MM.1S (cell line): Measurements from ENCODE around the gene ANKRD13B.

Experiments
- EZH2 ChIP-seq: fragments of 300-600 bp; sonication (generic); optimal IDR thresholded peaks from 2 replicates; pipeline ENCODE3; 2017; ENCODE audit warnings: low read depth, mild to moderate bottlenecking, antibody characterized with exemption, low read length, mixed read lengths
- EZH2phosphoT487 ChIP-seq: fragments of 300-600 bp; sonication (generic); IDR thresholded peaks from 2 replicates; pipeline ENCODE4 v1.6.1; 2018; ENCODE audit warnings: antibody characterized with exemption, low read length
- TF ChIP-seq, protein P1 (sequence below): fragments of 300-600 bp; sonication (generic); IDR thresholded peaks from 2 replicates; pipeline ENCODE4 v1.5.1; 2016; ENCODE audit warnings: antibody characterized with exemption, low read length, mixed read lengths

GRCh38 chr17:29588017-29588561 lies 4.8 kb upstream of the ANKRD13B start:
- TF ChIP-seq, protein P1, sequence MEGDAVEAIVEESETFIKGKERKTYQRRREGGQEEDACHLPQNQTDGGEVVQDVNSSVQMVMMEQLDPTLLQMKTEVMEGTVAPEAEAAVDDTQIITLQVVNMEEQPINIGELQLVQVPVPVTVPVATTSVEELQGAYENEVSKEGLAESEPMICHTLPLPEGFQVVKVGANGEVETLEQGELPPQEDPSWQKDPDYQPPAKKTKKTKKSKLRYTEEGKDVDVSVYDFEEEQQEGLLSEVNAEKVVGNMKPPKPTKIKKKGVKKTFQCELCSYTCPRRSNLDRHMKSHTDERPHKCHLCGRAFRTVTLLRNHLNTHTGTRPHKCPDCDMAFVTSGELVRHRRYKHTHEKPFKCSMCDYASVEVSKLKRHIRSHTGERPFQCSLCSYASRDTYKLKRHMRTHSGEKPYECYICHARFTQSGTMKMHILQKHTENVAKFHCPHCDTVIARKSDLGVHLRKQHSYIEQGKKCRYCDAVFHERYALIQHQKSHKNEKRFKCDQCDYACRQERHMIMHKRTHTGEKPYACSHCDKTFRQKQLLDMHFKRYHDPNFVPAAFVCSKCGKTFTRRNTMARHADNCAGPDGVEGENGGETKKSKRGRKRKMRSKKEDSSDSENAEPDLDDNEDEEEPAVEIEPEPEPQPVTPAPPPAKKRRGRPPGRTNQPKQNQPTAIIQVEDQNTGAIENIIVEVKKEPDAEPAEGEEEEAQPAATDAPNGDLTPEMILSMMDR = no peak
- TF ChIP-seq EZH2 = no peak
- TF ChIP-seq EZH2phosphoT487 = no peak
